Coronary artery (tissue), 2 donors: ENCODE results near the gene SLC26A8.

Source experiments
- DNase-seq: peaks from one replicate; pipeline ENCODE4 v3.0.0-alpha.2; 2017; ENCODE audit warnings: low spot score
- H3K27ac ChIP-seq, 2 donors: fragments of 200-600 bp; sonication (generic); one replicate each; pipeline ENCODE4 v1.5.1; 2016 to 2019
- H3K4me3 ChIP-seq: fragments of 200-600 bp; sonication (generic); 2 replicates; pipeline ENCODE4 v1.5.1; 2016; ENCODE audit warnings: mild to moderate bottlenecking, moderate library complexity
- CTCF ChIP-seq: fragments of 200-600 bp; sonication (generic); IDR thresholded peaks from one replicate; pipeline ENCODE4 v1.5.1; 2019; ENCODE audit warnings: antibody characterized with exemption

The SLC26A8 gene

GRCh38 chr6:35896228-35896627 lies 128.2 kb downstream of the SLC26A8 start:
- H3K4me3 ChIP-seq: no peak overlapping the region
- DNase-seq: no peak
- no peak for TF ChIP-seq CTCF
- no peak overlapping the region for H3K27ac ChIP-seq

DNA sequence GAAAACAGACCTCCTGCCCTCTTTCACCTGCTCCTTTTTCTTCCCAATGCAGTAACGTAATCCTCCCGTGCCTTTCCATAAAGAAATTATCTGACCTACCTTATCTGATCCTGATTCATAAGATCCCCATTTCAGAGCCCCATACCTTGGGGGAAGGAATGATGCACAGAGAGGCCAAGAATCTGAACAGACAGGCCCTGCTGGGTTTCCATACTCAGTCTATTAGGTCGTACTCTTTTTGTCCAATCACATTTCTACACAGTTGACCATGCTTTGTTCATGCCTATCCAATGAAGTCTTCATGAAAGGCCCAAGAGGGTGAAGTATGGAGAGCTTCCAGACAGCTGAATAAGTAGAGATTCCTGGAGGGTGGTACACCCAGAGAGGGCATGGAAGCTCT lies 128.9 kb downstream of the SLC26A8 start:
- Histone ChIP-seq H3K27ac (no peak overlapping the region), H3K4me3 (no peak overlapping the region)
- no peak for DNase-seq
- TF ChIP-seq CTCF: no peak

DNA sequence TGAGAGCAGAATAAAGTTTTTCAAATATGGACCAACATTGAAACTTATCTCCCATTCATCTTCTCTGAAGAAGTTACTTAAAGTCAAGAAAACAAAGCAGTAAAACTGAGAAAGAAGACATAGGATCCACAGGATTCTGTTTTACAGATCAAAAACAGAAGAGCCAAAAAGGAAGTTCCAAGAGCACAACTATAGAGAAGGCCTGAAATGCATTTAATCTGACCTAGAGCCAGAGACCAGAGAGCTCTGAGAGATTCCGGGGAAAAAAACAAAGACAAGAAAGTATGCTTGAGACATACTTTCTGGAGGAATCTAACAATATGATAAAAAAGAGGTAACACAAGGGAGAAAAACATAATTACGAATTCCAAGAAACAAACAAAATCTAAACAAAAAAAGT lies 129.7 kb downstream of the SLC26A8 start:
- no peak for DNase-seq
- Histone ChIP-seq H3K4me3 (no peak overlapping the region), H3K27ac (no peak overlapping the region)
- TF ChIP-seq CTCF: no peak
